Stromal cell of bone marrow (primary cell): ENCODE data around the gene CACNB4.
"Not testable (repeated sequence)": the region's sequence is repeated elsewhere in the genome, so short reads cannot be mapped to it uniquely, and the experiment has no call there.

Source experiments
- DNase-seq: peaks from one replicate; pipeline ENCODE4 v3.0.0-alpha.2; 2012; ENCODE audit warnings: low read depth

The CACNB4 gene

DNA sequence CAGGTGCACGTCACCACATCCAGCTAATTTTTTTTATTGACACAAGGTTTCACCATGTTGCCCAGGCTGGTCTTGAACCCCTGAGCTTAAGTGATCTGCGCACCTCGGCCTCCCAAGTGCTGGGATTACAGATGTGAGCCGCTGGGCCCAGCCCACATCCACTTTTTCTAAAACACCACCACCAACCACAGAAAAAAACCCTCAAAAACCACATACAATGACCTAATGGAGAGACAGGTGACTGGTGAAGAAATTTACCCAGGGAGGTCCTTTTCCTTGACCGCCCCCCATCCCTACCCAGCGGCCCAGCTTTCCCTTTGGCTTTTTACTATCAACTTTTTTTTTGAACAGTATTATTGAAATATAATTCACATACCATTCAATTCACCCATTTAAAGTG lies 47.9 kb downstream of the CACNB4 start:
- DNase-seq, result no peak

DNA sequence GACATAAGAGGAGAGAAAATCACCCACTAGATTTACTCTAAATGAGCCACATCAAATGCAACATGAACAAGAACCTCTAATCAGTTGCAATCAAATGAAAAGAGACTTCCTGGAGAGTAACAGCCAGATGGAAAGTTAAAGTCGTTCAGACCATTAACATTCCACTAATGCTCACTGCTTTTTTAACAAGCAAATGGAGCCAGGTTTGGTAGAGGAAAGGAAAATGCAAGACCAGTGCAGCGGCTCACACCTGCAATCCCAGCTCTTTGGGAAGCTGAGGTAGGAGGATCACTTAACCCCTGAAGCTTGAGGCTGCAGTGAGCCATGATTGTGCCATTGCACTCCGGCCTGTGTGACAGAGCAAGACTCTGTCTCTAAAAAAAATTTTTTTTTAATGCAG lies 48.5 kb downstream of the CACNB4 start:
- no peak for DNase-seq

DNA sequence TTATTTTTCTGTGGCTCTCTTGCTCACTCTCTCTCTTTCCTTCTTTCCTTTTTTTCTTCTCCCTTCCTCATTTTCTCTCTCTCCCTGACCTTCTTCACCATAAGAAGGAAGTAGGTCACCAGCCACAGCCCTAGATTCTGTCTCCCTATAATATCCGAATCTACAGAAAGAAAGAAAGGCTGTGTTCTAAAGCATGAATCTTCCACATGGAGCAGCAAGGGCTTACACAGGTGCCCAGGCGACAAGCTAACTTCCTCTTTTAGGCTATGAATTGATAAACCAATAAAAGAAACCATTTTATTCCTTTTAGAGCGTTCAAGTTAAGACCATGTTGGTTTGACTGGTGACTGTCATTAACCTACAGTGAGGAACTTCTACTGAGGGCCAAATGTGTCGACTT lies 49.3 kb downstream of the CACNB4 start:
- no peak for DNase-seq

DNA sequence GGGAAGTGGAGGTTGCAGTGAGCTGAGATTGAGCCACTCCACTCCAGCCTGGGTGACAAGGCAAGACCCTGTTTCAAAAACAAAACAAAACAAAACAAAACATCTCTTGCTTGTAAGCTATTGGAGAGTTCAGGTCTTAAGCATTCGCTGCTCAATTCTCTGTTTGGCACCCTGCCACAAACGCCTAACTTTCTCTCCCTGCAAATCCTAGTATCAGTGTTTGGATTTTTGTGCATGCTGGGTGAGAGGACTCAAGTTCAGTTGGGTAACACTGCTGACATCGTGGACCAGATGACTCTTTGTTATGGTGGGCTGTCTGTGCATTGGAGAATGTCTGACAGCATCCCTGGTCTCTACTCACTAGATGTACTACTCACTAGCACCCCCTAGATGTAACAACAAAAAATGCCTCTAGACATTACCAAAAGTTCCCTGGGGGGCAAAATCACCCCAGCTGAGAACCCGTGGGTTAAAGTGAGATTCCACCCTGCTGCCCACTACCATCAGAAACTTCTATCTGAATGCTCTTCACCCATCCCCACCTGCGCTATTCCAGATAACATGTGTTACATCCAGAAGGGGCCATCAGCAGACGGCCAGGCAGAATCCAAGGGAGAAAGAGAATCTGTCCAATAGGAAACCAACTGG lies 50.9 kb downstream of the CACNB4 start:
- DNase-seq, result no peak

DNA sequence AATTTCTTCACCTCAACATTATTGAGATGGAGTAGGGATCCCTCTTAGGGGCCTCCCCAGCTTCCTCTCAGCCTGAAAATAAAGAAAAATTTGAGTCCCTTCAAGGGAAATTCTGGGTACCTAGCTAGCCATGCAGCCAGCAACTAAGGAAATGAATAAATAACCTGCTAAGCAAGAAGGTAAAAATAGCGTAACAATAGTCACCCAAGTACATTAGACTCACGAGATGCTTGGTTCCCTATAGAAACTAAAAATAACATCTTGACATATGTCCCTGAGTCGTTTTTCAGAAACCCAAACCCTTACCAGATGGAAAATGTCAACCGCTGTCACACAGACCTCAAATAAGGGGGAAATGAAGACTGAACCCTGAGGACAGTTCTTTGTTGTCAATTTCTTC lies 51.9 kb downstream of the CACNB4 start:
- DNase-seq, result no peak

DNA sequence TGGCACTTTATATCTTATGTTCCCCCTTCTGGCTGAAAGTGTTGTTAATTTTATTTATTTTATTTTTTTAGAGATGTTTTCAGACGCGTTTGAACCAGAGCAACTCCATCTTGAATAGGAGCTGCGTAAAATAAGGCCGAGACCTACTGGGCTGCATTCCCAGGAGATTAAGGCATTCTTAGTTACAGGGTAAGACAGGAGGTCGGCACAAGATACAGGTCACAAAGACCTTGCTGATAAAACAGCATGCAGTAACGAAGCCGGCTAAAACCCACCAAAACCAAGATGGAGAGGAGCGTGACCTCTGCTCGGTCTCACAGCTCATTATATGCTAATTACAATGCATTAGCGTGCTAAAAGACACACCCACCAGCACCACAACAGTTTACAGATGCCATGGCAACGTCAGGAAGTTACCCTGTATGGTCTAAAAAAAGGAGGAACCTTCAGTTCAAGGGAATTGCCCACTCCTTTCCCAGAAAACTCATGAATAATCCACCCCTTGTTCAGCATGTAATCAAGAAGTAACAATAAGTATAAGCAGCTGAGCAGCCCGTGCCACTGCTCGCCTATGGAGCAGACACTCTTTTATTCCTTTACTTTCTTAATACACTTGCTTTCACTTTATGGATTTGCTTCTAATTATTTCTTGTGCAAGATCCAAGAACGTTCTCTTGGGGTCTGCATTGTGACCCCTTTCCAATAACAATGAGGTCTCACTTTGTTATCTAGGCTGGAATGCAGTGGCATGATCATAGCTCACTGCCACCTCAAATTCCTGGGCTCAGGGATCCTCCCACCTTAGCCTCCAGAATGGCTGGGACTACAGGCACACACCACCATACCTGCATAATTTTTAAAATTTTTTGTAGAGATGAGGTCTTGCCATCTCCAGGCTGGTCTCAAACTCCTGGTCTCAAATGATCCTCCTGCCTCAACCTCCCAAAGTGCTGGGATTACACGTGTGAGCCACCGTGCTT lies 55.9 kb downstream of the CACNB4 start:
- DNase-seq, result no peak

DNA sequence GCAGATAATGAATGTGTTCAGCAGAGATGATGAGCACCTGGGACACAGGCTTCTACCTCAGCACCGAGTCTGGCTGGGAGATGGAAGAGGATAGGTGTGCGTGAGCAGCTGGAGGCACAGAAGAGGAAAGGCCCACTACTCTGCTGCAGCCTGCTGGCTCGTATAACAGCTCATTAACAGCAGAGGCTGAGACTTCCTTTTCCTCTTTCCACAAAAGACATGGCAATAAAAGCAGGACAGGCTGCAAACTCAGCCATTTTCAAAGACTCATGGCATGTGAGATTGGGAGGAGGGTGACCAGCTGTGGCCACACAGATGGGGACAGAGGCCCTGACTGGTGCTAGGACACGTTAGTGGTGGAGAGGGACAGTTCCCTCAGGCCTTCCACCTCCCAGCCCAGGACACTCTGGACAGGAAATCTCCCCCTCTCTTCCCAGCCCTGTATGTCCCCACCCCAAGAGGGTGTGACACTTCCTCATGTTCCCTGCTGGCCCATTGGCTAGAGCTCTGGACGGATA lies 60.3 kb downstream of the CACNB4 start:
- no peak for DNase-seq

DNA sequence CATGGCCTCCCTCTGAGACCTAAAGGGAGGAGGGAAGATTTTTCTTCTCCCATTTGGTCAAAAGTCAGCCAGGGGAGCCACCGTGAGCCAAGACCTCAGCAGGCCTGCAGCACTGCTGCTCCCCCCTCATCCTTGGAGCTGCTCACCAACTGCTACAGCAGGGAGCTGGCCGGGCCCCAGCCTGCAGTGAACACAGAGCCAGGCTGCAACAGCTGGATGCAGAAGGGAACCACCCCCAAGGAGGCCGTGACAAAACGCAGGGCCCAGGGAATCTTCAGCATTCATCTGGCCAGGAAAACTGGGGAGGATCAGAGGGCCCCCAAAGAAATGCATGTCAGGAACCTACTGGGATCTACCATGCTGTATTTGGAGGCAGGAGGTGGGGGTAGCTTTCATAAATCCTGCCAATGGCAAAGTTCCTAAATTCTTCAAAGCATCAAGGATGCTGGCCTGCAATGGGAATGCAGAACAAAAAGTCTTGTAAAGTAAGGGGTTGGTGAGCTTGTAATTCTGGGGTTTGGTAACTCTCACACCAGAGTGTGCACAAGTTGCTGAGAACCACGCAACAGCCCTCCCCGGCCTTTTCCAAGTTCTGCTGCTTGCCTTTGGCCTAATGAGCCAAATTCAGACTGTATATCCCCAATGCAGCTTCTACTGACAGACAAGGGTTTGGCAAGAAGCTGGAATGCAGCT lies 61.0 kb downstream of the CACNB4 start:
- DNase-seq, result no peak

DNA sequence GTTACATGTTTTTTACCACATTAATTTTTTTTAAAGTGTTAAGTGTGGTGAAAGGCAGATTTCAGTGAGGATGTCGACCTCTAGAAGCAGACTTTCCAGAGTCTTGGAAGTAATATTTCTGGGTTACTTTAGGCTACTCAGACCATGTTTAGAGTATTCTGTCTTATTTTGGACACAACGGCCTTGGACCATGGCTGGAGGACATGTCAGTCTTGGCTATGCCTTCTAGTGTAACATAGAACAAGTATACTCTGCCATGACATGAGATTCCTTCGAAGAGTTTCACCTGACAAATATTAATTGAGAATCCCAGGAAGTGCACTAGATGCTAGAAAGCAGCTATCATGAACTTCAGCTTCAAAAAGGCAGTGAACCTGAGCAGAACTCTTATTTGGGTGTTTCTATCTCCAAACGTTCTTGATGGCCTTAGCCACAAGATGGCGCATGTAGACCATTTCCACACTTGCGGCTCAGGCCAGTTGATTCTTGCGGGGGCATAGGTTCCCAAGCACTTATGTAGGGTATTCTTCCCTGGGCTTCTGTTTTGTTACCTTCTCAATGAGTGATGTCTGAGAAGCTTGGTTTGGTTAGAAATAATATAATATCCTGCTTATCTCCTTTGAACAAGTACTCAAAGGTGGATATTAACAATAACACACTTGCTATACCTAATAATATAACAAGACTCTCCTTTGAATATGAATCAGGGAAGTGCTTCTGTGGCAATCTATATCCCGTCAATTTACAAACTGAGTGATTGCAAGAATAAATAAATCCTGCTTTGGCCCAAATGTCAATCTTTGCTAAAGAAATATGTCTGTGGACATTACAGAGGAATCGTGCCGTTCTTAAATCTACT lies 62.0 kb downstream of the CACNB4 start:
- DNase-seq, result peak; percentile 45

DNA sequence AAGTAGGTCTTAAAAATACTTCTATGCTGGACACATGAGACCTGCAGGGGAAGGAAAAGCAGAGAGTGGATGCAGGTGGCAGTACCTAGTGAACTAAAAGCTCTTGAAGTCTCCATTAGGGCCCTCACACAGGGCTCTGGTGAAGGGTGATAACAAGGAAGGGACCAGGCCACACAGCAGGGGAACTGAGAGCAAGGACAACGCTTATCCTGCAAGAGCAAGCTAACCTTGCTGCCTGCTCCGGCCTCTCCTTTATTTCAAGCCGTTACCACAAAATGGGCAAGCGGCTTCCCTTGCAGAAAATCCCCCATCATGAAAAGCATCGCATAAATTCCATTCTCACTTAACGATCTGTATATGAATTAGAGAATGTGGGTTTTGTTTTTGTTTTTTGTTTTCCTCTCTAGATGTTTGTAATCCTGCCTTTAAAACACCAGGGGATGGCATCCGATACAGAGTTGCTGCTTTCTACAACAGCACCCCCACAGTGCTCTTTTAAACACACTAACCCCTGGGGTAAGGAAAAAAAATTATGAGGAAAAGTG lies 64.5 kb downstream of the CACNB4 start:
- no peak for DNase-seq

DNA sequence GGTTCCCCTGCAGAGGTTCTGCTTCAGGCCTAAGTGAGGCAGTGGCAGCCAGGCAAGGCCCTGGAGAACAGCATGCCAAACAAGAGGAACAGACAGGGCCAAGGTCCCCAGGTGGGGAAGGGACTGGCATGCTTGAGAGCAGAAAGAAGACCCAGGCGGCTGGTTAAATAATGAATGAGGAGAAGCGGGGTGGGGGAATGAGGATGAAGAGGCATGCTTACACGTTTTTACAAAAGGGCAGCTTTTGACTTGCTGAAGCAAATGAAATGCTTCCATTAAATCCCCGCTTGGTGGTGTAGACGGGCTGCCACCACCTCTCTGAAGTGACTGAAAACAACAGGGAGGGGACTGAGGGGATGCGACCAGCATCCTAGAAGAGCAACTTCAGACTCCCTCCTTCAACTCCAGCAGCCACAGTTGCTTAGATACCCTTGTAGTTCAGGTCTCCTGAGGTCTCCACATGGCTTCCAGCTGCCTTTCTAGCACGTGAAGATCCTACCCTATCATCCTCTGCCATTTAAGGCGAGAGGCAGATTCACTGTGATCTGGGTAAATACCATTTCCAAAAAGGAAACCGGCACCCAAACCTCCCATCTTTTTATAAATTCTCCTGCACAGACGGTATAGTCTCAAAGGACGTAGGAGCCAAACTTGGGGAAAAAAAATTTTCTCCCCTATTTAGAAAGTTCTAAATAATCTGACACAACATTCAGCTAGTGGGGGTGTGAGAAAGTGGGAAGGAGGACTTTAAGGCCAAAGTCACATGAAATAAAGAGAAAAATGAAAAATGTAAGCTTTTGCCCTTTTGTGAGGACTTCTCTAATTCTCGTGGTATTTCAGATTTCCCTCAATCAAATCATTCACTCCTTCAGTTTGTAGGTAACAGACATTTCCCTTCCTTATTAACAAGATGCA lies 65.6 kb downstream of the CACNB4 start:
- DNase-seq, result no peak

DNA sequence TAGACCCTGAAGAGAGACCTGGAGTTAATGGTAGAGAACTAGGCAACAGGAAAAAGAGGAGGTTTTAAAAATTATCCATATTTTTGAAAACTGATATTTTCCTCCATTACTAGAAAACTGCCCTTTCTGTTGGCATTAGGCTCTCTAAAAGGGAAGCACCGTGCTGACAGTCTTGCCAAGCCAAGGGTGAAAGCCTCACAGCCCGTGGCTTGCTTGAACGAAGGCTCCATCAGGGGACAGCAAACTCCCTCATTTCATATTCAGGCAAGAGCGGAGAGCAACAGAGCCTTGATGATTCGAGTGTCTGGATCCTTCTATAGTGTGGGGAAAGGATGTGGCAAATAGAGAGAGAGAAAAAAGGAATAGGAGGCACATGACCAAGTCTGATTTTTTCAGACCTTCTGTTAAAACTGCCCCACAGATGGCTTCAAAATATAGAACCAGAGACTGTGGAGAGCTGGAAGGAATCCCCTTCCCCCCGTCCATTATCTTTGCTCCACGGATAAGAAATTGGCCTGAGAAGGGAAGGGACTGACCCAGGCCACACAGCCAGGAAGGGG lies 67.0 kb downstream of the CACNB4 start:
- no peak for DNase-seq

DNA sequence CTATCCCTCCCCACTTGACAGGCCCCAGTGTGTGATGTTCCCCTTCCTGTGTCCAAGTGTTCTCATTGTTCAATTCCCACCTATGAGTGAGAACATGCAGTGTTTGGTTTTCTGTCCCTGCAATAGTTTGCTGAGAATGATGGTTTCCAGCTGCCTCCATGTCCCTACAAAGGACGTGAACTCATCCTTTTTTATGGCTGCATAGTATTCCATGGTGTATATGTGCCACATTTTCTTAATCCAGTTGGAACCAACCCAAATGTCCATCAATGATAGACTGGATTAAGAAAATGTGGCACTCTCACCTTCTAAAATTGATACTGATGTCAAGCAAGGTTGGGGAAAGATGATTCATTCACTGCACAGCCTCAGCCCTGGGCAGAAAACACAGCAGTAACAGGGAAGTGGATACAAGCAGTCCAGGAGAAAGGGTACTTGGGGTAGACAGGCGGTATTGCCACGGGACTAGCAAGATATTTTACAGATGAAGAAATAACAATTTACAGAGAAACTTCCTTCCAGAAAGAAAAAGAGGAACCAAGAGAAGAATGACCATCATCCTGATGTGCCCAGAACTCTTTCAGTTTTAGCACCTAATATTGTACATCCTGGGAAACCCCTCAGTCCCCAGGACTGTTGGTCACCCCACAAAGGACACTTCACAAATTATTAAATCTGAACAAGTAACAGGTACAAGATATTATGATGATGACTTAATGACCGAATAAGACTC lies 68.1 kb downstream of the CACNB4 start:
- not testable (repeated sequence) for DNase-seq

DNA sequence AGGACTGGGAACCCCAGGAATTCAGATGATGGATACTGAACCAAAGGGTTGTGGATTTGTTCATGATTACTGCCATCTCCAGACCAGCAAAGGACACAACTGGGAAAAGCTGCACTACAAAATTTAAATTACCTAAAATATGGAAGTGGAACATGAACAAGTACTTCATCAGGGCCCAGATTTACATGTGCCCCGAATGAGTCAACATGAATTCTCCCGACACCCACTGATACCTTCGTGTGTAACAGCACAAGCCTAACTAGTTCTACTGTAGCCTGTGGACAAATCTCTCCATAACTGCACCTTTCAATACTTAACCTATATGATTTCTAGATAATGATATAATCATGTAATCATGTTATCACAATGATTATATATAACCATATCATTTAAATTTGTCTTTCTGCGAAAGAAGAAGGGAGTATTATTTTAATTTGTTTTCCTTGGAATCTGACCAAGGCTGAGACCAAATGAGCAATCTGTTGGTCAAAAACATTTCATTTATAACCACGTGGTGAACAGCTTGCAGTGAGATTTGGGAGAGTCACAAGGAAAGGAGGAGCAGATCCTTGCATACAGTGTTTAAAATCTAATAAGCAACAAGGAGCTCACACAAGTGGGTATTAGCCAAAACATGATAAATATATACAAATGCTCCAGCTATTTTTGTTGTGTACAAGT lies 70.5 kb downstream of the CACNB4 start:
- DNase-seq, result peak; percentile 28

DNA sequence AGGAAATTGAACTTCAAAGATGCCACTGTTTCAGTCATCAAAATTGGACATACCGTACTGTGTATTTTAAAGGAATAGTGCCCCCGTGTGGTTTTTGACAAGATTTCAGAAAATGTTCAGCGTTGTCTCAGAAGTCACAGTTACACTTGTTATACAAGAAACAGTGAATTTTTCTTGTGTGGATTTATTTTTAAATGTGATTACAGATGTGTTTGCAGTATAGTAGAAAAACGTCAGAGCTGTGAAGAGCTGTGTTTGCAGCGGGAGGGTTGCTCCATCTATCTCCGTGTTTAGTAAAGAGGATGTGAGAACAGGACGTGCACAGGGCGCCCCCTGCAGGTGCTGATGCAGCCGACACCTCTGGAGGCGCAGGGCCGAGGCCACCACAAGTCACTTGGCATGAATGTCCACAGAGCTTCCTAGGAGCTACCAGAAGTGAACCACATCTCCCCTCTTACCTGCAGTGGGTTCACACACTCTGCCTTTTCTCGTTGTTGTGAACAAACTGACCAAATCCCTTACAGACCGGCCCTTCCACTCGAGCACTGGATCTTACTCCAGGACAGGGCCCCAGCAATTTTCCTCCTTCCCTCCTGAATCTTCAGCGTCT lies 73.1 kb downstream of the CACNB4 start:
- peak; percentile 51 for DNase-seq

DNA sequence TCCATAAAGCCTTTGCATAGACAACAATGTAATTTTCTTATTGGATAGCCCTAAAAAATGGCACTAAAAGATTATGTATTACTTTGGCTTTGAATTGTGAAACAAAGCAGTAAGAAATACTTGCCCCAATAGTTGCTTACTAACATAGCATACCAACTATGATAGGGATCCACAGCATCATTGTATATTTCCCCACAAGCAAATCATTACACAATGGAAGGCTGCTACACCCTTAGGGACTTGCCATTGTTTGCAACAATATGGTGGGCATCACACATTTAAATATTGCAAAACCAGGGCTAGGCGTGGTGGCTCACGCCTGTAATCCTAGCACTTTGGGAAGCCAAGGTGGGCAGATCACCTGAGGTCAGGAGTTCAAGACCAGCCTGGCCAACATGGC lies 74.4 kb downstream of the CACNB4 start:
- no peak for DNase-seq

DNA sequence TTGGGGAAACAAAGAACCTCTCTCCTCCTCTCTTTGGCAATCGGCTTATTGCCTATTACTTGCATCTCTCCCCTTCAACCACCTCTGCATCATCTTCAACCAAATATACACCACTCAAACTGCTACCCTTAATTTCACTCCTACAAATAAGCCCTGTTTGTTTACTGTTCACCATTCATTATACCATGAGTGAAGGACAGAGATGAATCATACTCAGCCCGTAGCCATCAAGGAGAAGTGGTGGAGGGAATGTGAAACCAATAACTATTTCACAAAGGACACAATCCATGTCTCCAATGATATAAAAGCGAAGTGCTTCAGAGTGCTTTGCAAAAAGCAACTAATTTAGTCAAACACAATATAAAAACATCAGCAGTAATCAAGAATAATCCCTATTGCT lies 76.8 kb downstream of the CACNB4 start:
- DNase-seq, result no peak

DNA sequence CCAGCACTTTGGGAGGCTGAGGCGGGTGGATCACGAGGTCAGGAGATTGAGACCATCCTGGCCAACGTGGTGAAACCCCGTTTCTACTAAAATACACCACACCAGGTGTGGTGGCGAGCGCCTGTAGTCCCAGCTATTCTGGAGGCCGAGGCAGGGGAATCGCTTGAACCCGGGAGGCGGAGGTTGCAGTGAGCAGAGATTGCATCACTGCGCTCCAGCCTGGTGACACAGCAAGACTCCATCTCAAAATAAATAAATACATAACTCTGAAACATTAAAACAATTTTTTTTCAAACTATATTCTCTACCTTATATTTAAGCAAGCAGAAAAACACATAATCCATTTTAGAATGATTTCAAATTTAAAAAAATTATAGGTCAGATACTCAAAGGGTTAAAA lies 77.8 kb downstream of the CACNB4 start:
- not testable (repeated sequence) for DNase-seq
